ENCODE results near the gene LRRC26.

The LRRC26 gene

DNA sequence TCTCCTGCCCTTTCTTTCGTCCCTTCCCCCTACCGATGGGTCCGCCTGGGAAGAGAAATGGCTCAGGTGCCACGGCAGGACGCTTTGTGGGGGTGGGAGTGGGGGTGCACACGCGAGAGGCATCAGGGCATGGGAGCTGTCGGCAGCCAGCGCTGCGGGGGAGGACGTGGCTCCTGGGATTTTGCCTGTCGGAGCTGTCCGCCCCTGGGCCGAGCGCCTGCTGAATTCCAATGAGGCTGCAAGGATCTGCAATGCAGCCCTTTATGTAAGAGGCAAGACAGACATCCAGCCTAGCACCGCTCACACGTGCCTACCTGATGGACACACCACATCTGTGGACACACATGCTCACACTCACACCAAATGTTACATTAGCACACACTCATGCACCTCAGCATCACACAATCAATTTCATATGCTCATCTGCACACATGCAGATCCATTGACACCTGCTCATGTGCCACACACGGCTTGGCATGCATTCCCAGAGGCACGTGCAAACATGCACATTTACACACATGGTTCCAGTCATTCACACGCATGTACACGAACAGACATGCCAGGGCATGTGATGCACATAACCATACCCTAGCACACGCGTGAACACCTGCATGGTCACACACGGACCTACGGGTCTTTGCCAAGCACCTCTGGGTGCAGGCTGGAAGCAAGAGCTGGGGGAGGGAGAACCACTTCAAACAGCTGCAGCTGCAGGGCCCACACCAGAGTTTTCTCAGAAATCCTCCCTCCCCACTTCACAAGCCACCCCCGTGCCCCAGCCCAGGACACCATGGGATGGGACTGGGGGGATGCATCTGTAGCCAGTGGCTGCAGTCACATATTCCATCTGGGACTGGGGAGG is 29.5 kb downstream of the LRRC26 start:
- DNase-seq (ENCODE audit: extremely low read depth, low read depth), result no peak
- TF ChIP-seq CTCF (IDR thresholded peaks at IDR 0.05; ENCODE audit: low read depth, low read length, missing control alignments), result no peak
- no peak overlapping the region for H3K4me3 ChIP-seq (replicated peaks; ENCODE audit: low read depth, low read length)

DNA sequence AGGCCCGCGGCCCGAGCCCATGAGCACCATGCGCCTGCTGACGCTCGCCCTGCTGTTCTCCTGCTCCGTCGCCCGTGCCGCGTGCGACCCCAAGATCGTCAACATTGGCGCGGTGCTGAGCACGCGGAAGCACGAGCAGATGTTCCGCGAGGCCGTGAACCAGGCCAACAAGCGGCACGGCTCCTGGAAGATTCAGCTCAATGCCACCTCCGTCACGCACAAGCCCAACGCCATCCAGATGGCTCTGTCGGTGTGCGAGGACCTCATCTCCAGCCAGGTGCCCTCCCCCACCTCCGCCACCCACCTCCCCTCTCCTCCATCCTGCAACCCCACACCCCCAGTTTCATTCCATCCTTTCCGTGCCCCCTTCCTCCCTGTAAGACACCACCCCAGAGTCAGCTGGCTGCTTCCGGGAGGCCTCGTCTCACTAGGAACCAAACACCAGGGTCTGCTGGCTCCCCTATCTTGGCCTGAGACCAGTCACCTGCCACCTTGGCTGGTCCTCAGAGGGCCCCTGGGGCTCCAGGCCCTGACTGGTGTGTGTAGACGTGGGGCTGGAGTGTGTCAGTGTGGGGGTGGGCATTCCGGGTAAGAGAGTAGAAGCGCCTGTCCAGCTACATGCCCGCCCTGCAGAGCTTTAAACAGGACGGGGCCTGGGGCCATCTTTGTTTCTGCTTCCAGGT is 30.2 kb downstream of the LRRC26 start:
- DNase-seq (ENCODE audit: extremely low read depth, low read depth), result no peak
- TF ChIP-seq CTCF (IDR thresholded peaks at IDR 0.05; ENCODE audit: low read depth, low read length, missing control alignments), result no peak
- no peak overlapping the region for H3K4me3 ChIP-seq (replicated peaks; ENCODE audit: low read depth, low read length)

DNA sequence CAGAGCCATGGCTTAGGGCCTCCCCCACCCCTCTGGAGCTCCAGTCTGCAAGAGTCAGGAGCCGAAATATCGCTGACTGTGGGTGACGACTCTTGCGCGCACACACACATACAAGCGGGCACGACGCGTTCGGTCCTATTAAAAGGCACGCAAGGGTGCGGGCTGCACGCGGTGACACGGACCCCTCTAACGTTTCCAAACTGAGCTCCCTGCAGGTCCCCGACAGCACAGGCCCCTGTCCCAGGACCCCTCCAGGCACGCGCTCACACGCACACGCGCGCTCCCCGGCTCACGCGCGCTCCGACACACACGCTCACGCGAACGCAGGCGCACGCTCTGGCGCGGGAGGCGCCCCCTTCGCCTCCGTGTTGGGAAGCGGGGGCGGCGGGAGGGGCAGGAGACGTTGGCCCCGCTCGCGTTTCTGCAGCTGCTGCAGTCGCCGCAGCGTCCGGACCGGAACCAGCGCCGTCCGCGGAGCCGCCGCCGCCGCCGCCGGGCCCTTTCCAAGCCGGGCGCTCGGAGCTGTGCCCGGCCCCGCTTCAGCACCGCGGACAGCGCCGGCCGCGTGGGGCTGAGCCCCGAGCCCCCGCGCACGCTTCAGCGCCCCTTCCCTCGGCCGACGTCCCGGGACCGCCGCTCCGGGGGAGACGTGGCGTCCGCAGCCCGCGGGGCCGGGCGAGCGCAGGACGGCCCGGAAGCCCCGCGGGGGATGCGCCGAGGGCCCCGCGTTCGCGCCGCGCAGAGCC is 31.0 kb downstream of the LRRC26 start, which contains the start of gene GRIN1:
TSS of gene GRIN1 (plus strand) at position 433 of the 746 bp plus-strand sequence. CDS start 333 bp downstream, outside the sequence.
- no peak for TF ChIP-seq CTCF (IDR thresholded peaks at IDR 0.05; ENCODE audit: low read depth, low read length, missing control alignments)
- no peak within 1 kb of the TSS for H3K4me3 ChIP-seq (replicated peaks; ENCODE audit: low read depth, low read length)
- DNase-seq (ENCODE audit: extremely low read depth, low read depth), result no peak

GRCh38 chr9:137138058-137138721 is 31.7 kb downstream of the LRRC26 start:
- DNase-seq (ENCODE audit: extremely low read depth, low read depth), result no peak
- no peak overlapping the region for H3K4me3 ChIP-seq (replicated peaks; ENCODE audit: low read depth, low read length)
- no peak for TF ChIP-seq CTCF (IDR thresholded peaks at IDR 0.05; ENCODE audit: low read depth, low read length, missing control alignments)

GRCh38 chr9:137136881-137137607 is 32.8 kb downstream of the LRRC26 start:
- no peak for TF ChIP-seq CTCF (IDR thresholded peaks at IDR 0.05; ENCODE audit: low read depth, low read length, missing control alignments)
- no peak overlapping the region for H3K4me3 ChIP-seq (replicated peaks; ENCODE audit: low read depth, low read length)
- DNase-seq (ENCODE audit: extremely low read depth, low read depth), result no peak
